Mononuclear cell (primary cell): ENCODE measurements around the gene ETNK2. TPM values are rescaled to one million over a fixed set of nuclear protein-coding genes. Genes with fewer than 3 reads are reported as not detected.

Experiments
- H3K27me3 ChIP-seq: 2 replicates; pipeline ENCODE4 v1.6.0; 2011; ENCODE audit warnings: low read length, control low read depth; ENCODE audit not compliant: insufficient read depth
- H3K4me1 ChIP-seq: 2 replicates; pipeline ENCODE4 v1.5.1; 2011; ENCODE audit warnings: mild to moderate bottlenecking, low read length, control low read depth; ENCODE audit not compliant: insufficient read depth
- H3K4me3 ChIP-seq: 2 replicates; pipeline ENCODE4 v1.5.1; 2011; ENCODE audit warnings: mild to moderate bottlenecking, low read length, moderate library complexity
- H3K9me3 ChIP-seq: 2 replicates; pipeline ENCODE4 v1.5.1; 2011; ENCODE audit warnings: low read depth, mild to moderate bottlenecking, control low read depth, low read length
- total RNA-seq: library from RNA; depleted of rRNA; stranded (reverse); fragments of >200 nt; gene quantifications from one replicate; pipeline ENCODE4 v1.2.3, GENCODE V29; 2012

Gene ETNK2
- total RNA-seq, 1 donor = 3.0 TPM

DNA sequence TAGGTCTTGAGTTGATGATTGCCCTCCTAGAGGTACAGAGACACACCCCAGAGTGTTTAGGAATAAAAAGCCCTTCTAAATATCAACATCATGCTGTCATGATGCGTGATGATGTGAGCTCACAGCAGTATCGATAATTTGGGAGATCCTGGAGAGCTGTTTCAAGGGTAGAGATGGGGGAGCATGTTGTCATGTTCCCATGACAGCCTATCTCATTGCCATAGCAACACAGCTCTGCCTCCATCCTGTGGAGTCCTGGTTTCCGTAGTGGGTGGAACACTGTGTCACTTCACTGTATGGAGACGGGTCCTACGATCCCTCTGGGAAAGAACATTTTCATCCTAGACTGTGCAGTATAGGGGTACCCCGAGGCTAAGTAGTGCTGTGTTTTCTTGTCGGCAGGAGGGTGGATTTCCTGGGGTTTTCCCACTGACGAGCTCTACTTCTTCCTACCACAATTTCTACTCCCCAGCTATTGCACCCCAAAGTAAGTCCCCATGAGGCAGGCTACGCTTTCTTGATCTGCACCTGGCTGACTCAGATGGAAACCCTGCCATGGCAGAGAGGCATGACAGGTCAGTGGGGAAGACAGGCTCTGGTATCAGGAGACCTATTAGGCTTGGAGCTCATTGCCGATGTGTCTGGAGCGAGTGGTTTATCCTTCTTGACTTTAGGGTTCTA, 37.3 kb upstream of the ETNK2 start:
- Histone ChIP-seq H3K4me1 (peaks cover 14% of the 10 kb centered on the region), H3K4me3 (no peak overlapping the region), H3K9me3 (no peaks in the 10 kb centered on the region), H3K27me3 (peaks cover 28% of the 10 kb centered on the region)

DNA sequence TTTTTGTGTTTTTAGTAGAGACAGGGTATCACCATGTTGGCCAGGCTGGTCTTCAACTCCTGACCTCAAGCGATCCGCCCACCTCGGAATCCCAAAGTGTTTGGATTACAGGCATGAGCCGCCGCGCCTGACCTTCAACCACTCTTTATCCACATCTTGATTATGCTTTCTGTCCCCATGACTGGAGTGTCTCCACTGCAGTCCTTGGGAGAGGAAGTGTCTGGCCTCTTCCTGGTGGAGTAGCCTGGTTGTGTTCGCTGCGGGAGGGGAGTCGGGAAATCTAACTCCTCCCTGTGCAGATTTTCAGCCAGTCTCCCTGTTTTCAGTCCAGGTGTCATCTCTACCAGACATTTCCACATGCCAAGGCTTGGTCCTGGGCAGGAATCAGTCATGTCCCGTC, 34.8 kb upstream of the ETNK2 start:
- Histone ChIP-seq H3K4me1 (peaks cover 14% of the 10 kb centered on the region), H3K9me3 (no peaks in the 10 kb centered on the region), H3K4me3 (no peak overlapping the region), H3K27me3 (peaks cover 21% of the 10 kb centered on the region)

DNA sequence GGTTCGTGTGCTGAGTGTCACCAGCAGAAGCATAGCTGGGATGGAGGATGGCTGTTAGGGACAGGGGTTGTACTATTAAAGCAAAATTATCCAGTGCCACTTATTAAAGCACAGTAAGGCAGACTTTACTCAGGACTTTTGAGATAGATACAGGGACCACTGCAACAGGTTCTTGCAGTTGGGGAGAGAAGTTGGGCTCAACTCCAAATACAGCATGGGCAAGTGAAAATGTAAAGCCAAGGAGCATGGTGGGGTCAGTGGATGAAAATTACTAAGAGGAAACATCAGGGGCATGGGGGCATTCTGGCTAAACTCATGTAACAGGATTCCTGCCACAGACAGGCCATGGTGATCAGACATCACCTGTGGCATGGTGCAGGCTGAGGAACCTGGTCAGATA, 29.3 kb upstream of the ETNK2 start:
- Histone ChIP-seq H3K27me3 (no peaks in the 10 kb centered on the region), H3K4me1 (no peaks in the 10 kb centered on the region), H3K9me3 (no peaks in the 10 kb centered on the region), H3K4me3 (no peak overlapping the region)

DNA sequence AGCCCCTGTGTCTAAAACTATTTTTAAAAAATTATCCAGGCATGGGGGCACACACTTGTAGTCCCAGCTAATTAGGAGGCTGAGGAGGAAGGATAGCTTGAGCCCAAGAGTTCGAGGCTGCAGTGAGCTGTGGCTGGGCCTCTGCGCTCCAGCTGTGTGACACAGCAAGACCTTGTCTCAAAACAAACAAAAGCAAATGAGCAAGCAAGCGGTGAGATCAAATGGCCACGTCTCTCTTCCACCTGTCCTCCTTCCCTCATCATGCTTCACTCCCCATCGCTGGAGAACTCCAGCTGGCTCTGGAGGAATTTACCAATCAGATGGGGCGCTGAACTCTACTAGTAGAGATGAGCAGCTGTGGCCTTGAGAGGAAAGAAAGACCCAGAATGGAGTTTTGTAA, 28.3 kb upstream of the ETNK2 start:
- Histone ChIP-seq H3K9me3 (no peaks in the 10 kb centered on the region), H3K27me3 (no peaks in the 10 kb centered on the region), H3K4me1 (no peaks in the 10 kb centered on the region)

DNA sequence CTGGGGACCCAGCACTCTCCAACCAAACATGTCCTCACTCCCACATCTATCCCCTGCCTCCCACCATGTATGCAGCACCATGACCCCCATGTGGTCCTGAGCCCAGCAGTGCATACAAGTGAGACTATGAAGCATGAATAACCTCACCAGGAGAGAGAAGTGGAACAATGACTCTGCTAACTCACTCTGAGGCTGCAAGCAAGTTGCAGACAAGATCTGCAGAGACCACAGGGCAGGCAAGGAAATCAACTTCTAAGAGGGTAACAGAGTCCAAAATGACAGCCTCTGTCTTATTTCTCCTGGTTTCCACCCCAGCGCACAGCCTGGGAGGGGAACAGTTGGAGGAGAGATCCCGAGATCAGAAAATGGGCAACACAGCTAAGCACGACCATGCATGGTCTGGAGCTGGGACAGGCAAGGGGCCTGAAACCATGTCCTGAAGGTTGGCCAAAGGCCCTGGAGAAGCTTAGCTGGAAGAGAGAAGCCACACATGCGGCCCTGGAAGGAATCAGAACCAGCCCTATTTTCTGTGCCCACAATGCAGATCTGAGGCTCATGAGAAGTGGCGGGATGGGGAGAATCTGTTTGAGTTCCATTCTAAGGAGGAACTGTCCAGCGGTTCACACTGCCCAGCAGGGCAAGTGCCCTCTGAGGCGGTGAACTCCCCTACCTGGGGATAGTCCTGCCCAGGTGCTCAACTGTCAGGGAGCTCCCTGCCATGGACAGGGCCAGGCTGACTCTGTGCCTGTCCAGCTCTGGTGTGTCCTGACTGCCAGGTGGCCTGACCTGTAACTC, 26.8 kb upstream of the ETNK2 start:
- Histone ChIP-seq H3K4me1 (no peaks in the 10 kb centered on the region), H3K4me3 (no peak overlapping the region), H3K27me3 (no peaks in the 10 kb centered on the region), H3K9me3 (no peaks in the 10 kb centered on the region)

More for the DNA sequence above, 28.3 kb upstream of the ETNK2 start:
- no peak overlapping the region for H3K4me3 ChIP-seq

DNA sequence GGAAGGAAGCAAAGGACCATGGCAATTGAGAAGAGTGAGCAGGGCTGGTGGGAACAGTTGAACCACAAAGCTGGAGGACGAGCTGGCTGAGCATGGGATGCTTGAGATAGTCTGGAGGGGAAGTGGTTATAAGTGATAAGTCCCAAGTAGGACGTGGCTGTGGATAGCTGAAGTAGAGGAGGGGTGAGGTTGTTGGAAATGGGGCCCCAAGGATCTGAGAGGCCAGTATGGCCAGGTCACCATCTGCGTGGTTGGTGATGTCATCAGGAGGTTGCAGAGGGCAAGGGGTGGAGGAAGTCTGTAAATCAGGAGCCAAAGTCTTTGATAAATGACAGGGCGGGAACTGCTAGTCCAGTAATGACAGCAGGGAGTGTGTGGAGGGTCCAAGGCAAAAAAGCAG, 25.3 kb upstream of the ETNK2 start:
- Histone ChIP-seq H3K4me3 (no peak overlapping the region), H3K4me1 (no peaks in the 10 kb centered on the region), H3K9me3 (no peaks in the 10 kb centered on the region), H3K27me3 (no peaks in the 10 kb centered on the region)

DNA sequence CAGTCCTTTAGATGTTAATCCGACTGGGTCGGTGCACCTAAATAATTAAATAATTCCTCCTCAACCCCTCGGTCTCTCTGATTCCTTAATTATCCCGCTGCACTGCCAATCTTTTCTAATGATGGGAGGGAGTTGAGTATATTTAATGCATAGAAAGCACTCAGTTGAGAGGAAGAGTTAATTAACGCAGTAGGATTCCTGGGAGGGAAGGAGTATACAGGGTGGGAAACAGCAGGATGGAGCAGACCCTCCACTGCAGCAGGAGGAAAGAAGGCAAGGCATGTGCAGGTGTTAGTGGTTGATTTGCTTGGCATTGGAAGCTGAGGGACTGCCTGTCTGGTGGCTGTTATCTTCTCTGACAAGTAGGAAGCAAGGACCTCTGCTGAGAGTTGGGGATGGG, 24.2 kb upstream of the ETNK2 start:
- Histone ChIP-seq H3K4me1 (no peaks in the 10 kb centered on the region), H3K27me3 (no peaks in the 10 kb centered on the region), H3K4me3 (no peak overlapping the region)

DNA sequence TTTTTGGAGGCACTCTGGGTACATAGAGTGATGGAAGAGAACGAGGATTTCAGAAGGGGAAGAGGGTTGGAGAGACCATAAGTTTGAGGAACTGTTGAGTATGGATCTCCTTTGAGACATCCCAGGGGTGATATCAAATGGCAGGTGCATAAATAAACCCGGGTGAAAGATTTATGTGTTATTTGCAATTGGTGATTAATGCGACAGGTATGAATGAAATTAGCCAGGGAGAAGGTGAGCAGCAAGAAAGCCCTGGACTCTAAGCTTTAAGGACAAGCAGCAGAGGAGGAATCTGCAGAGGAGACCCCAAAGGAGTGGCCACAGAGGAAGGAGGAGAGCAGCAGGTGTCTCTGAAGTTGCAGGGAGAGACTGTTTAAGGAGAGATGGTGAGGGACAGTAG, 23.1 kb upstream of the ETNK2 start:
- H3K27me3 ChIP-seq = no peaks in the 10 kb centered on the region

More for the DNA sequence above, 24.2 kb upstream of the ETNK2 start:
- H3K9me3 ChIP-seq = no peaks in the 10 kb centered on the region

DNA sequence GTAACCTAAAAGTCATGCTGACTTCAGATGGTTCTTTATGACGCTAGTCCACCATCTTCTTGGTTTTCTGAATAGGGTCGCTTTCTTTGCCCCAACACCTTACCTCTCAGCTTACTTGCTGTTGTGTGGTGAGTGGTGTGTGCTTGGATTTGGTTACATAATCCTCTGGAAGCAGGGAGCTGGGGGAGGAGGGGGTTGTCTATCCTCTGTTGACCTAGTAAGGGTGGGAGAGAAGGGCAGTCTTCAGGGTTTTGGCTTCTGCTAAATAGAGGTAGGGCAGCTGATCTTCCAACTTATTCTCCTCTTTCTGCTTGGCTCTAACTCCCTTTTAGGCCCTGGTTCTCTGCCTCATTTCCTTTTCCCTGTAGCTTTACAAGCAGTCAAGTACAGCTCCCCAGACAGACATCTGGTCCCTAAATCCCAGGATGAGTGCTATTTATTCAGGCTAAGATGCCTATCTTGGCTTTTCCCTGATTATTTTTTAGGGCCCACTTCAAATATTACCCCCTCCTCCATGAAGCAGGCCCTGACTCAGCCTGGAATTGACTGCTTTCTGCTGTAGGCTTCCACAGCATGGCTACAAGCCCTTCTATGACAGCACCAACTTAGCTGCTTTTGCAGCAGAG, 20.7 kb upstream of the ETNK2 start:
- H3K4me3 ChIP-seq = no peak overlapping the region
- no peaks in the 10 kb centered on the region for H3K27me3 ChIP-seq
- H3K4me1 ChIP-seq = no peaks in the 10 kb centered on the region
- H3K9me3 ChIP-seq = peaks cover 22% of the 10 kb centered on the region

More for the DNA sequence above, 23.1 kb upstream of the ETNK2 start:
- Histone ChIP-seq H3K9me3 (peaks cover 10% of the 10 kb centered on the region), H3K4me3 (no peak overlapping the region), H3K4me1 (no peaks in the 10 kb centered on the region)

DNA sequence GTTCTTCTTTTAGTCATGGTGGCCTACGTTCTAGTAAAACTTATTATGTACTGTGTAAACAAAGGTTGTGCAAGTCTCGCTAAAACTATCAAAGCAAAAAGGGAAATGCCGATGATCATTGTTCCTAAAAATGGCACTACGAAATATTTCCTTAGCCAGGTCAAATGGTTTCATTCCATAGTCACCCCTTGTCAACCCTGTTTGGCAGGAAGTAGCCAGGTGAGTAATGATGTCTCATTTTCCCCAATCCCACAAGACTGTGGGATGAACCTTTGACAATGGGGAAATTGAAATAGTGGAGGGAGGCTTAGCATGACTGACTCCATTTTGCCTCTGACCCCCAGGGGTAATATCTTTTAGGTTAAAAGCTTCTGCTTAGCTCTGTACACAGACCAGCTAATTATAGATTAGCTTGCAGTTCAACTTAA, 19.9 kb upstream of the ETNK2 start:
- Histone ChIP-seq H3K9me3 (peaks cover 22% of the 10 kb centered on the region), H3K4me1 (no peaks in the 10 kb centered on the region), H3K27me3 (no peaks in the 10 kb centered on the region), H3K4me3 (no peak overlapping the region)

DNA sequence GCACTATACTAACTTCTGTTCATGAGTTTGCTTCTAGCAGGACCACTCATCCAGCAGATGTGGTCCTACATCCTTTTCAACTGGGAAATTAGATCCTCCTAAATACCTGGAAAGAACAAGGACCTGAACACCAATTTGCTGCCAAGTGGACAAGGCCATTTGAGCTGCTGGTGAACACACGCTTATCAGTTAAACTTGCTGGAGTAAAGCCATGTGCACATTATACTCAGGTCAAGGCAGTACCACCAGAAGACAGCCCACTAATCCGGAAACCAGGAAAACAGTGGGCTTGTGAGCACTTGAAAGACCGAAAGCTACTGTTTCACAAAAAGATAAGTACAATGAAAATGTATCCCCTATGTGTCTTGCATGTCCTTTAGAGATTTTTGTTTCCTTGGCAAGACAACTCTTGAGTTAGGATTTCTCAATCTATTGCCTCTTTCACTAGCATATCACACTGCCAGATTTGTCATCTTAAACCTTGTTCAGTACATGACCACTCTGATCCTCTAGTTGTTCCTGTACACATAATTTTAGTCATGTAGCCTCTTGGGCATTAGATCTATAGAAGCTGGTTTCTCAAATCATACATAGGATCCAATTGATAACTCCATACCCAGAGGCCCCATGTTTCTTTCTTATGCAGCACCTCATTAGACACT, 18.8 kb upstream of the ETNK2 start:
- H3K4me1 ChIP-seq = no peaks in the 10 kb centered on the region
- H3K4me3 ChIP-seq = no peak overlapping the region
- H3K27me3 ChIP-seq = no peaks in the 10 kb centered on the region
- peaks cover 22% of the 10 kb centered on the region for H3K9me3 ChIP-seq

DNA sequence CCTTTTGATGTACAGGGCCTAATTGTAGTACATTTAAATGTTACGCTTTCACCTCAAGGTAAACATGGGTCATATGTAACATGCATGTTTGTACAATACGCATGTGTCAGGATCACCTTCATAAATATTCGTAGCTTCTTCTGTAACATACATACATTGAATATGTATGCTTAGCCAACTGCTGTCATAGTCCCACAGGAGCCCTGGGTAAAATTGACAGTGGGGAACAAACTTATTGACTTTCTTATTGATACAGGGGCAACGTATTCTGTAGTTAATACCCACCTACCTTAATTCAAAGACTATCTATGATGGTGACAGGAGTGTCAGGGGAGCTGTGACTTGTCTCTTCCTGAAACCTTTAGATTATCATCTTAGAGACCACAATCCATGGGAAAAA, 18.0 kb upstream of the ETNK2 start:
- peaks cover 22% of the 10 kb centered on the region for H3K9me3 ChIP-seq
- no peaks in the 10 kb centered on the region for H3K4me1 ChIP-seq
- H3K27me3 ChIP-seq = no peaks in the 10 kb centered on the region
- H3K4me3 ChIP-seq = no peak overlapping the region

DNA sequence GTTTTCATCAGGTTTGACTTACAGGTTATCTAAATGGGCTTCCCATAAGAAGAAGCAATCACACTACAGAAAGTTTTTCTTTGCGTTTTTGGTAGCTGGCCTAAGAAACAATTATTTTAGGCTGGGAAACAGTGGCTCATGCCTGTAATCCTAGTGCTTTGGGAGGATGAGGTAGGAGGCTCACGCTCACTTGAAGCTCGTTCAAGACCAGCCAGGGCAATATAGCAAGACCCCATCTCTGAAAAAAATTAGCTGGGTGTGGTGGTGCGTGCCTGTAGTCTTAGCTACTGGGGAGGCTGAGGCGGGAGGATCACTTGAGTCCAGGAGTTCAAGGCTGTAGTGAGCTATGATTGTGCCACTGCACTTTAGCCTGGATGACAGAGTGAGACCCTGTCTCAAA, 15.9 kb upstream of the ETNK2 start:
- Histone ChIP-seq H3K4me1 (no peaks in the 10 kb centered on the region), H3K27me3 (no peaks in the 10 kb centered on the region), H3K9me3 (peaks cover 22% of the 10 kb centered on the region), H3K4me3 (no peak overlapping the region)

DNA sequence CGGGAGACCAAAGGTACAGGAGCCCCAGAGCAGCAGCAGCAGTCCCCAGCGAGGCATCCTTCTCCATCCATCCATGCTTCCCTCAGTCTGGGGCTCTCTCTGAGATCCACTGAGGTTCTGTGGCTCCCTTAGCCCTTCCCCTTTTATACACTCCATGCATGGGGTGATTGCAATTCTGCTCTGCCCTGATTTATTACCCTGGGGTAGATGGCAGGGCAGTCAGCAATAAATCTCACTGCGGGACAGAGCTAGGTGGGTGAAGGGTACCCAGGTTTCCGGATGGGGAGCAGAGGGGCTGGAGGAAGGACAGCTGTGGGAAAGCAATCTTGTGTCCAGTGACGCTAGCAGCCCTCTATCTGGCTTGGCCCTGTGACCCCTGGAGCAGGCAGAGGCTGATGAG, 14.4 kb upstream of the ETNK2 start, which contains the start of gene REN:
TSS of gene REN (minus strand) at position 119 of the 400 bp plus-strand sequence. CDS start at position 75, 44 bp downstream.
- no peaks in the 10 kb centered on the region for H3K27me3 ChIP-seq
- H3K4me1 ChIP-seq = no peaks in the 10 kb centered on the region
- H3K9me3 ChIP-seq = peaks cover 22% of the 10 kb centered on the region
- H3K4me3 ChIP-seq = no peak within 1 kb of the TSS
